GM12891 (cell line): Measurements from ENCODE around the gene PTPRCAP.
A peak's percentile ranks its signal among the peaks of the same experiment; 100 is the strongest.

Experiments used
- DNase-seq: peaks from one replicate; pipeline ENCODE4 v3.0.0; 2011; ENCODE audit warnings: low spot score; ENCODE audit not compliant: insufficient read length
- FAIRE-seq: peaks from 2 replicates; lab custom pipeline; 2011; peaks lifted over from hg19 to GRCh38; lab: Jason Lieb, UNC
- PAX5 ChIP-seq: IDR thresholded peaks from 2 replicates; pipeline ENCODE4 v1.6.1; 2011; ENCODE audit warnings: low read length, moderate library complexity, mild to moderate bottlenecking; ENCODE audit not compliant: insufficient read depth, severe bottlenecking
- POLR2A ChIP-seq: IDR thresholded peaks from 2 replicates; pipeline ENCODE4 v1.6.1; 2011; ENCODE audit warnings: low read depth, low read length, control low read depth
- POLR2AphosphoS5 ChIP-seq: IDR thresholded peaks from 2 replicates; pipeline ENCODE4 v1.6.1; 2011; ENCODE audit warnings: low read depth, low read length, control low read depth
- POU2F2 ChIP-seq: IDR thresholded peaks from 2 replicates; pipeline ENCODE4 v1.6.1; 2011; ENCODE audit warnings: low read depth, mild to moderate bottlenecking, control low read depth, low read length, moderate library complexity
- SPI1 ChIP-seq: IDR thresholded peaks from 2 replicates; pipeline ENCODE4 v1.6.1; 2011; ENCODE audit warnings: low read depth, low read length, control low read depth
- TAF1 ChIP-seq: IDR thresholded peaks from 2 replicates; pipeline ENCODE4 v1.6.1; 2011; ENCODE audit warnings: low read depth, low read length, control low read depth

PTPRCAP gene

GRCh38 chr11:67435727-67436458, 1.6 kb downstream of the PTPRCAP start:
- FAIRE-seq (peak; percentile 54), DNase-seq (no peak)
- no peak for TF ChIP-seq PAX5
- TF ChIP-seq SPI1 = no peak
- peak; percentile 69; the same call in 1 of the 2 replicates for TF ChIP-seq POLR2AphosphoS5
- peak; percentile 13 for TF ChIP-seq POLR2A
- TF ChIP-seq POU2F2 = no peak
- peak; percentile 10; the same call in 1 of the 2 replicates for TF ChIP-seq TAF1

GRCh38 chr11:67435031-67435726, 2.3 kb downstream of the PTPRCAP start:
- DNase-seq = no peak
- TF ChIP-seq PAX5 (no peak), POLR2A (no peak)
- FAIRE-seq = peak; percentile 57

DNA sequence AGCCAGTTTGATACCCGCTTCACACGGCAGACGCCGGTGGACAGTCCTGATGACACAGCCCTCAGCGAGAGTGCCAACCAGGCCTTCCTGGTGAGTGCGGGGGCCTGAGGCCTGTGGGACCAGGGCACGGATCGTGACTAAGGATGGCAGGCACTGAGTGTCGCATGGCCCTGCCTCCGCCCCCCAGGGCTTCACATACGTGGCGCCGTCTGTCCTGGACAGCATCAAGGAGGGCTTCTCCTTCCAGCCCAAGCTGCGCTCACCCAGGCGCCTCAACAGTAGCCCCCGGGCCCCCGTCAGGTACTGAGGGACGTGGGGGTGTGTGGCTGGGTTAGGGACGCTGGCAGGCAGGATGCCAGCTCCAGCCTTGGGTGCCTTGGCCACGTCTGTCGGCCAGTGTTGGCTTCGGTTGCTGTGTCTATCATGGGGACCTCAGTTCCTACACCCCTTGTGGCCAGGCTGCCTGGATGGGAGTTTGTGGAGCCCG, 3.0 kb downstream of the PTPRCAP start:
- FAIRE-seq = peak; percentile 77
- DNase-seq = no peak
- TF ChIP-seq POLR2A = peak; percentile 65; the same call in 1 of the 2 replicates
- no peak for TF ChIP-seq PAX5
- no peak for TF ChIP-seq SPI1
- TF ChIP-seq POU2F2 = peak; percentile 87
- TF ChIP-seq POLR2AphosphoS5 = peak; percentile 97
- TF ChIP-seq TAF1 = no peak

- DNase-seq = no peak
- peak; percentile 73 for FAIRE-seq
- TF ChIP-seq SPI1 (no peak), POU2F2 (no peak; the same call in 1 of the 2 replicates), POLR2A (peak; percentile 43), POLR2AphosphoS5 (0 out of 2 replicates have a peak, but pooled peaks have one; percentile 4), TAF1 (no peak), PAX5 (no peak)
These were observed 3.7 kb downstream of the PTPRCAP start for GRCh38 chr11:67433536-67434394.

DNA sequence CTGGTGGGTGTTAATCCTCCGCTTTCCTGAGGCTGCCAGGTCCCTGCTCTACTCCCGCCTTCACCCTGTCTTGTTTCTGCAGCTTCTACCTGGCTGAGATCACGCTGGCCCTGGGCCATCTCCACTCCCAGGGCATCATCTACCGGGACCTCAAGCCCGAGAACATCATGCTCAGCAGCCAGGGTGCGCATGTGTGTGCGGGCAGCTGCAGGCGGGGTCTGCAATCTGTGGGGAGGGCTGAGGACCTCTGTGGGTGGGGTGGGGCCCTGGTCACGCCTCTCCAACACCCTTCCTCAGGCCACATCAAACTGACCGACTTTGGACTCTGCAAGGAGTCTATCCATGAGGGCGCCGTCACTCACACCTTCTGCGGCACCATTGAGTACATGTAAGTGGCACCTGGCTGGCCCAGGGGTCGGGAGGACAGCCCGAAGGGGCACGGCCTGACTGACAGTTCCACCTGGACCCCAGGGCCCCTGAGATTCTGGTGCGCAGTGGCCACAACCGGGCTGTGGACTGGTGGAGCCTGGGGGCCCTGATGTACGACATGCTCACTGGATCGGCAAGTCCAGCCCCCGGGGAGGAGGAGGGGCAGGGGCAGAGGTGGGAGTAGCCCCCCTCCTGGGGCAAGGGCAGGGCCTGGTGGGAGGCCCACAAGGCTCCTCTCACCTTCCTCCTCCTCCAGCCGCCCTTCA, 4.7 kb downstream of the PTPRCAP start:
- DNase-seq (no peak), FAIRE-seq (no peak)
- no peak for TF ChIP-seq PAX5
- no peak for TF ChIP-seq SPI1
- no peak for TF ChIP-seq TAF1
- TF ChIP-seq POU2F2 = no peak; the same call in 1 of the 2 replicates
- TF ChIP-seq POLR2A = peak; percentile 5; the same call in 1 of the 2 replicates

DNA sequence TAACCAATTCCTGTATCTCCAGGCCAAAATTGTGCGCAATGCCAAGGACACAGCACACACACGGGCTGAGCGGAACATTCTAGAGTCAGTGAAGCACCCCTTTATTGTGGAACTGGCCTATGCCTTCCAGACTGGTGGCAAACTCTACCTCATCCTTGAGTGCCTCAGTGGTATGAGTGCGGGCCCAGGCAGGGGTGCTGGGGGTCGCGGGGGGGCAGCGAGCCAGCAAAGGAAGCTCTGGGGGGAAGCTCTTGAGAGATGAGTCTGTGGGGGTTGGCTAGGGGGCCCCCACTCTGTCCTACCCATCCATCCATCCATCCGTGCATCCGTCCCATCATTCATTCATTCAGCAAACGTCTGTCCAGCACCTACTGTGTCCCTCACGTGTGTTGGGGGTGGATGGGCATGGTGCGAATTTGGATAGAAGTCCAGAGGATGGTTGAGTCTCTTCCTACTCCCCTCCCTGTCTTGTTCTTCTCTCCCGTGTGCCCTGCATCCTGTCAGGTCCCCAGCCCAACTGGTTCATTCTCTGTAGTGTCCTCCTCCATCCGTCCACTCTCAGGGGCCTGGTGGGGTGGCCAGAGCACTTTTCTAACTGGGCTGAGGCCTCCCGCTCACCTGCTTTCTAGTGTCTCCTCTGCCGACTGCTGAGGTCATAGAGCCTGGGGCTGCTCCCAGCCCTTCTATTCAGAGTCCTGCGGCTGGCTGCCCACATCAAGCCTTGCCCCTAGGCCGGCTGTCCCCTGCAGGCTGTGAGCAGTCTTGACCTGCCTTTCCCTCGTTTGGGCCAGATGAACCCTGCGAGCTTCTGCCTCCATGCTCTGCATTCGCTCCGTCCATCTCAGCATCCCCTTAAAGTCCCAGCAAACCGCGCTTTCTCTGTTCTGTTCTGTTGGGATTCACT, 5.9 kb downstream of the PTPRCAP start:
- 0 out of 2 replicates have a peak, but pooled peaks have one; percentile 46 for TF ChIP-seq POLR2AphosphoS5
- TF ChIP-seq SPI1 = no peak
- no peak for TF ChIP-seq PAX5
- TF ChIP-seq POLR2A = peak; percentile 80
- DNase-seq = no peak
- FAIRE-seq = no peak

DNA sequence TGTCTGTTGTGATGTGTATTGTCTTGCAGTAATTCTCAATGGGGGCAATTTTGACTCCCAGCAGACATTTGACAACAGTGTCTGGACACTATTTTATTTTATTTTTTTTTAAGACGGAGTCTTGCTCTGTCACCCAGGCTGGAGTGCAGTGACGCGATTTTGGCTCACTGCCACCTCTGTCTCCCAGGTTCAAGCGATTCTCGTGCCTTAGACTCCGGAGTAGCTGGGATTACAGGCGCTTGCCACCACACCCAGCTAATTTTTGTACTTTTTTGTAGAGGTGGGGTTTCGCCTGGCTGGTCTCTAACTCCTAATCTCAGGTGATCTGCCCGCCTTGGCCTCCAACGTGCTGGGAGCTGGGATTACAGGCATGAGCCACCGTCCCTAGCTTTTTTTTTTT, 7.8 kb downstream of the PTPRCAP start:
- FAIRE-seq (no peak), DNase-seq (no peak)
- TF ChIP-seq POLR2A = no peak
- no peak for TF ChIP-seq POLR2AphosphoS5
- TF ChIP-seq PAX5 = no peak
- TF ChIP-seq POU2F2 = no peak
- no peak for TF ChIP-seq SPI1
- TF ChIP-seq TAF1 = no peak

- FAIRE-seq (peak; percentile 55), DNase-seq (no peak)
- TF ChIP-seq POLR2AphosphoS5 = no peak
- peak; percentile 22; the same call in 1 of the 2 replicates for TF ChIP-seq POLR2A
- no peak for TF ChIP-seq PAX5
- no peak for TF ChIP-seq SPI1
- peak; percentile 30; the same call in 1 of the 2 replicates for TF ChIP-seq POU2F2
- no peak for TF ChIP-seq TAF1
These were observed 8.3 kb downstream of the PTPRCAP start for GRCh38 chr11:67429038-67429668.
